Superior temporal gyrus (tissue), 1 donor: ENCODE data around the gene C1orf159.

ENCODE experiments used
- DNase-seq: peaks from one replicate; pipeline ENCODE4 v3.0.0-alpha.2; 2016; ENCODE audit errors: extremely low spot score

Gene C1orf159

DNA sequence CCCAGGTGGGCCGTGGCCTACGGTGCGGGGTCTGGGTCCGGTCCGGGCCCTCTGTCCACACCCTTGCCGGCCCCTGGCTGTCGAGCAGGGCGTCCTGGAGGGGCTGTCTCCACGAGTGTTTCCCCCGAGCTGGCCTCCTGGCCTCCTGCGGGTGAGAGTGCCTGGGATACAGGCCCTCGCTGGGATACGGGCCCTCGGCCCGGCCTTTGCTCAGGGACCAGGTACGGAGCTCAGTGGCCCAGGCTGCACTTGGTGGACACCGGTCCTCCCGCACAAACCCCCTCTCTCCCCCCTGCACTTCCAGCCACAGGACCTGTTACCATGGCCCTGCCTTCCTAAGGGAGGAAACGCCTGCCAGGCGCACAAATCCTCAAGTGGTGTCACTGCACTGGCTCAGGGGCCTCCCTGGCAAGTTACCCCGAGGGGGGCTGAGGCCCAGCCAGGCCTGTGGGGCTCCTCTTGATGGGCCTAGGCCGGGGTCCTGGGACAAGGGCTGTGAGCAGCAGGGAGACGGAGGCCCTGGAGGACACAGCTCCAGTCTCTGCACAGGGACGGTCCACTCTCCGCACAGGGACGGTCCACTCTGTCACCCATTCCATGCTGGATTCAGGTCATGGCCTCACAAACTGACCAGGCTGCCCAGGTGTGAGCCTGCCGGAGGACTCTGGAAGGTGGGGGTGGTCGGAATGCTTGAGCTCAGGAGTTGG is 23.6 kb downstream of the C1orf159 start:
- no peak for DNase-seq

DNA sequence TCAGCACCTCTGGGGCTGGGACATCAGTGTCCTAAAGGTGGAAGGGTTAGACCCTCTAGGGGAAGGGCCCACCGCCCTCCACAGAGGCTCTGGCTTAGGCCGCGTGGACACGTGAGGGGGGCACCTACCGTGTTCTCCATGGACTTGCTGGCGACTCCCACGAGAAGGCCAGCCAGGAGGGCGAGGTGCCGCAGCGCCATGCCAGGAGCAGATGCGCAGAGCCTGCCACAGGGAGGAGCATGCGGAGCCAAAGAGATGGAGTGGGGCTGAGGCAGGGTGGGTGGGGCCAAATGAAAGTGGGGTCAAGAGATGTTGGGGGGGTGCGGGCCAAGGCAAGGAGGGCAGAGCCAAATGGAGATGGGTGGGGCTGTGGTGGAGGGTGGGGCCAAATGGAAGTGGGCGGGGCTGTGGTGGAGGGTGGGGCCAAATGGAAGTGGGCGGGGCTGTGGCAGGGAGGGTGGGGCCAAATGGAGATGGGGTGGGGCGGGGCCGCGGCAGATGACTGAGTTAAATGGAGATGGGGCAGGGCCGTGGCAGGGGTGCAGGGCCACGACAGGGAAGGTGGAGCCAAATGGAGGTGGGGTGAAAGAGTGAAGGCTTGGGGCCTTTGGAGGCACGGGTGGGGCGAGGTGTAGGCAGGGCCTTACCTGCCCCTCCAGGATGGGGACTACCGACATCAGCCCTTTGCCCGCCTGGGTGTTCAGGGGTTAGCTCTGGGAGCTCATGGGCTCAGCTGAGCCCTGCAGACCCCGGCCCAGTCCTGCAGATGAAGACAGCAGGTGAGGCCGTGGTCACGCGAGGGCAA is 24.3 kb downstream of the C1orf159 start:
- DNase-seq: no peak

DNA sequence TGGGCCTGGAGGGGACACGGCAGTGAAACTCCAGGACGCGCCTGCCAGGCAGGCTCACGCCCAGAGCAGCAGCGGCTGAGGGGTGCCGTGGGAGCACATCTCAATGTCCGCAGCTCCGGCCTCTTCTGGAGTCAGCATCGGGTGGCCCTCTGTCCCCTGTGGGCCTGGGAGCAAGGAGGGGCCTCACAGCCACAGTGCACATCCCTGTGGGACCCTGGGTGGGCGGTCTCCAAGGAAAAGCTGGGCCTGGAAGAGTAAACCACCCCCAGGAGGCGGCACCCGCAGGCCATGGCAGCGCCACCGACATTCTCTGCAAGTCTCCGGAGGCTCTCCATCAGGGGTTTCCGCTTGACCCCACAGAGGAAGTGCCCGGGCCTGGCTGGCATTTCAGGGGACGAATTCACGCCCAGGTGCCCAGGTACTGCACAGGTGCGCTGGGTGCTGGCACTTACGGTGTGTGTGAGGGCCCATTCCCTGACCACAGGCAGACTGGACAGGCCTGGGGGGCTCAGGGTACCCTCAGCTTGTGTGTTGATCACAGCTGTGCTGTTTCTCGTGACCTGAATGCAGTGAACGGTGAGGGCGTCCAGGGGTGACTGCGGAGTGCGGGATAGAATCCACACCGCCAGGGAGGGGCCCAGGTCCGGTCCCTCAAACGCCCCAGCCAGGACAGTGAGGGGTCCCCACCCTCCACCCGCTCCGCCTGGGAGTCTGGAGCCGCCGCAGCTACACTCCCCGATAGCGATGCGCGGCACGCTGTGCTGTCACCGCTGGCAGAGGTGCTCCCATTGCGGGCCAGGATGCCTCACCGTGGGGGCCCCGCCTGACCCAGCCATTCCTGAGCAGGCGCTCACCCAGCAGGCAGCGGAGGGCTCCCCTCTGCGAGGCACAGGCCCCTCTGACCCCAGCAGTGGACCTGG is 25.2 kb downstream of the C1orf159 start:
- DNase-seq: no peak

DNA sequence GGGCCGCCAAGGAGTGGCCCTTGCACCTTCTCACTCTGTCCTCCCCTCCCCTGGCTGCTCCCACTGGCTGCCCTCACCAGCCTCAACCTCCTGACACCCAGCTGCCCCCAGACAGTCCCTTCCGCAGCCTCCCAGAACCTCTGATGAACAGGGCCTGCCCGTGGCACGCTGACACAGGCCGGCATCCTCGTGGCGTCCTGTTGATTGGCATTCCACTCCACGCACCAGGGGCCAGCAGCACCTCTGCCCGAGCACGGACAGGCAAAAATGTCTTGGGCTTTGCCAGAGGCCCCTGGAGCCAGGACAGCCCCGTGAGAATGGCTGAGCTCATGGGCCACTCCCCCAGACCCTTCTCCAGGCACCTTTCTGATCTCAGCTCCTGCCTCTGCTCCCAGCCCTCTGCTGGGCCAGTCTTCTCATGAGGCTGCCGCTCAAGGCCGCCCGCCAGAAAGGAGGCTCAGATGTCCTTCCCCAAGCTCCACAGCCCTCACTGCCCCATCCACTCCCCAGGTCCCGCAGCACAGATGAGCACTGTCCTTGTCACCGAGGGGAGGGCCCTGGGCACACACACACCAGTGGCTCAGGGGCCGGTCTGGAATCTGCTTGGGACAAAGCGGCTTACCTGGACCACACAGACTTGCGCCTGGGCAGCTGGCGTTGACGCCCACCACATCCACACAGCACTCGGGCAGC is 26.0 kb downstream of the C1orf159 start:
- no peak for DNase-seq

DNA sequence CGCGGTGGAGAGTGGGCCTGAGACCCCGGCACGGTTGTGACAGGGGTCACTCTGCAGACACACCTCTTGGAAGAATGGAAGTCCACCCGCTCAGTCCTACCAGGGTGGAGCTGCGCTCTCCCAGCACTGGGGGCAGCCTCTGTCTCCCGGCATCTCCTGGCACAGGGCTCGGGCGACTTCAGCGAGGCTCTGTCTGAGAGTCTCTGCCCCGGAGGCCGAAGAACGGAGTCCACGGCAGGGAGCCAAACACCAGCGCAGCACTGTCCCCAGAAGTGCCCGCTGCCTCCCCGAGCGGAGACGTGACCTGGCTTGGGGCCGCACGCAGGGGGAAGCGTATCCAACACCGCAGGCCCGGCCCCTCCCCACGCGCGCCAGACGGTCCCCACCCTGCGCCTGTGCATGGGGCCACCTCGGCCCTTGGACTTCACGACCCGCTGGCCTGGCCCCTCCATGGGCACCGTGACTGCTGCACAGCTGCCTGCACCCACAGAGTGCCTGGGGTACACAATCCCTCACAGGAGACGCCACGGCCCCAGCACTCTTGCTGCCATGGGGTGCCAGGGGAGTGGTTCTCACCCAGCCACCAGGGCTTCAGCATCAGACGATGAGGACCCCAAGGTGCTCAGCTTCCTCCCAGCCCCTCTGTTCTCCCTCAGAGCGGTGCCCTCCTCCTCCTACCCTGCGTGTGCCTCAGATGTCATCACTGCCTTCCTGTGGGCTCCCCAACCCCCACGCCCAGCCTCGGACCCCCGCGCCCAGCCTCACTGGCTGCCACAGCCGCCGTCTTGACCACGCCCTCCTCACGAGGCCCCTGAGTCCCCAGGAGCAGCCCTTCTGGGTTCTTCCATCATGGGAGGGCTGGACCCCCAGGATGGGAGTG is 26.8 kb downstream of the C1orf159 start:
- no peak for DNase-seq

DNA sequence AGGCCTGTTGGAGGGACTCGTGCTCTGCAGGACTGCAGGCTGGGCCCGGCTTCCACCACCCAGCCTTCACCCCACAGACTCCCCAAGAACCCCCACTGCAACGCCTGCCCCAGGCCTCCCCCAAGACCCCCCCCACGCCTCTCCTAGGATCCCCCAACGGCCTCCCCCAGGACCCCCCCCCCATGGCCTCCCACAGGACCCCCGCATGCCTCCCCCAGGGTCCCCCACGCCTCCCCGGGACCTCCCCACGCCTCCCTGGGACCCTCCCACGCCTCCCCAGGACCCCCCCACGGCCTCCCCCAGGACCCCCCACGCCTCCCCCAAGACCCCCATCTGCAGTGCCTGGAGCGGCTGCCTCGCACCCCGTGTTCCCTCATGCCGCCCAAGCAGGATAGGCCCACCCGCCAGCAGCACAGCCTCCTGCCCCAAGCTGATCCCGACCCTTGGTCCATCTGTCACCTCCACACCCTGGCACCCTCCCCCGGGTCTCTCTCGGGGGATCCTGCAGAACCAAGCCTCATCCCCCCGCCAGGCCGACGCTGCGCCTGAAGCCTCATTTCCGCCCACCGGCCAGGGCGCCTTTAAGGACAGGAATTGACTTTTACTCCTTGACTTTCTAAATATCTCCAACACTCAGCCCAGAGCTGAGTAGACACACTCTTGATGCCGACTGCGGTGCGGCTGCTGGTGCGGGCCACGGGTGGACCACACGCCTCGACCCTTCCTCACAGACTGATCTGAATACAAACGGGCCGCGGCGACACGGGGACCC is 27.7 kb downstream of the C1orf159 start:
- no peak for DNase-seq

DNA sequence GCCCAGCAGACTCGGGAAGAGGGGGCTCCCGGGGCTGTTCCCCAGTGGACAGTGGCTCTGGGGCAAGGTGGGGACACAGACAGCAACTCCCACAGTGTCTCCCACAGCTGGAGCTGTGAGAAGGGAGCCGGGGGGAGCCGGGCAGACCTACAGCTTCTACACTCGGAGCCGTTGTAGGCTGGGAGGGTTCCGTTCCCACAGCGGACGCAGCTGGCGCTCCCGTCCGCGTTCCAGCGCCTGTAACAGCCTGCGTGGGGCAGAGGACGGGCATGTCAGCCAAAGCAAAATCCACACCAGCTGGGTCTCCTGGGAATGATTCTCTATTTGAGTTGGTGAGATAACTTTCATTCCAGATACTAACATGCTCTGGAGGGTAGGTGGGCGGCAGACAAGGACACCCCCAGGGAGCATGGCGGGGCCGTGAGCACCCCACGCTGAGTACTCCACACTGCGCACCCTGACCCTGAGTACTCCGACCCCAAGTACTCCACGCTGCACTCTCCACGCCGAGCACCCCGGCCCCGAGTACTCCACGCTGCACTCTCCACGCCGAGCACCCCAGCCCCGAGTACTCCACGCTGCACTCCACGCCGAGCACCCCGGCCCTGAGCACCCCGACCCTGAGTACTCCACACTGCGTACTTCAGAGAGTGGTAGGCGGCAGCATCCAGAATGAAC is 28.4 kb downstream of the C1orf159 start:
- no peak for DNase-seq

DNA sequence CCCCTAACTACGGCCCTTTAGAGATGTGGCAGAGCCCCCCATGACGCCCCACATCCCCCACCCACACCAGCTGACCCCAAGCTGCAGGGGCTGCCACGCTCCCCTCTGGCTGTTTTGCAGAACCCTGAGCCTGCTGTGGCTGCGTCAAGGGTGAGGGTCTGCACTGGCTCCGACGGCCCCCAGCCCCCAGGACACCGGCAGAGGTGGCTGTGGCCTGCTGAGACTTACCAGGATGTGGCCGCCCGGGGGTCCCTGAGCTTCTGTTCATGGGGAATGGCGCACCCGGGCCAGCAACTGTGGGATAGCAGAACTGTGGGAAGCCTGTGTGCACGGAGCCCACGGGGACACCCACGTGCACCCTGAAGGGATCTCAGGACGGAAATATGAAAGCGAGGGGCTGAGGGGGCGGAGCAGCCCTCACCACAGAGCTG is 29.0 kb downstream of the C1orf159 start:
- DNase-seq: no peak

DNA sequence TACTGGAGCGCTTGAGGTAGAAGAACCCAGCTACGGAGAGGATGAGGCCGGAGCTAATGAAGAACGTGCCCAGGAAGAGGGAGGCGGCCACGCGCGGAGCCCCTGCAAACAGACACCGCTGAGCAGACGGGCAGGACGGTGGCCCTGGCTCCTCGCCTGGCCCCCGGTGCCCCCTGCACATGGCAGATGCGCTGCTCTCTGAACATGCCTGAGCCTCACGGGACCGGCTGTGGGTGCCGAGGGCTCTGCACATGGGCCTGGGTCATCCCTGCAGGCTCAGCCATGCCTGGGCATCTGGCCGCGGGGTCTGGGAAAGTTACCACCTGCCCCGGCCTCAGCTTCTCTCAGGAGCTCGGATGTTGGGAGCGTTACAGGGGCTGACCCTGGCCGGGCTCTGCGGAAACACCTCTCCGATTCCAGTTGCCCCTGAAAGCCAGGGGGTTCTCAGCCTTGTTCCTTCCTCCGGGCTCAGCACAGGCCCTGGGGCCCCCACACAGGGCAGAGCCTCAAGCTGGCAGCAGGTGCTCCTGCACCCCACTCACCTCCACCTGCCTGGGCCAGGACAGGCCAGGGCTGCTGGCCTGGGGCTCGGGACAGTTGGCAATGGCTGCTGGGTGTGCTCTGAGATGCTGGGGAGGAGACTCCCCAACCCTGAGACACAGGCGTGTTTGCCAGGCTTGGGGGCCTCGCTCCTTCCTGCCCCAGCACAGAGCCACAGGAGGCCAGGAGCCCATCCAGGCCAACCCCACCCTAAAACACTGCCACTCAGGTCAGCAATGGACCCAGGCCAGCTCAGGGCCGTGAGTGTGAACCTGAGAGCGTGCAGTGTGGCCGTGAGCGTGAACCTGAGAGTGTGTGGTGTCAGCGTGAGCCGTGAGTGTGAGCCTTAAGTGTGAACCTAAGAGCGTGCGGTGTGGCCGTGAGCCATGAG is 29.7 kb downstream of the C1orf159 start:
- no peak for DNase-seq

DNA sequence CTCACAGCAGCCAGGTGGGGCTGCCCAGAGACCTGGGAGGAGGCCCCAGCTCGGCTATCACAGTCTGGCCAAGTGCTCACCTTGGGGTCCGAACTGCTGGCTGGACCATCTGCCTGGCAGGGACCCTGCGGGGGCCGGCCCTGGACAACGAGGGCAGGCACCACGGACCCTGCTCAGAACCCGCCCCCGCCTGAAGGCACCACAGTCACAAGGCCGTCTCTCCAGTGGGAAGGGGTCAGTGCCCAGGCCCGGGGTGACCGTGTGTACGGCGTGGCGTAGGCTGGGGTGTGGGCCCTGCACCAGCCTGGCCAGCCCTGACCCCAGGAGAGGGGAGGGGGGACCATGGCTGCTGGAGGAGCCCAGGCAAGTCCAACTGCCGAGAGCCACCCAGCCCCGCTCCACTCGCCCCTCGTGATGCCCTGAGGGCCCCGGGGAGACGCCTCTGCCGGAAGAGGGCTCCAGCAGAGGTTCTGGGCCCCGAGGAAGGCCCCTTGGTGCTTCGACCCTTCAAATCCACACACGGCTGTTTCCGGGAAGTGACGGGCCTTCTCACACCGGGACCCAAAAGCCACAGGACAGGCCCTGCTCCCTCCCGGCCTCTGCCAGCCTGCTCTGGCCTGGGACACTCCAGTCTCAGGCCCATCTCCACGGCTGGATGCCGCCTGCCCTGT is 30.6 kb downstream of the C1orf159 start:
- DNase-seq: no peak

DNA sequence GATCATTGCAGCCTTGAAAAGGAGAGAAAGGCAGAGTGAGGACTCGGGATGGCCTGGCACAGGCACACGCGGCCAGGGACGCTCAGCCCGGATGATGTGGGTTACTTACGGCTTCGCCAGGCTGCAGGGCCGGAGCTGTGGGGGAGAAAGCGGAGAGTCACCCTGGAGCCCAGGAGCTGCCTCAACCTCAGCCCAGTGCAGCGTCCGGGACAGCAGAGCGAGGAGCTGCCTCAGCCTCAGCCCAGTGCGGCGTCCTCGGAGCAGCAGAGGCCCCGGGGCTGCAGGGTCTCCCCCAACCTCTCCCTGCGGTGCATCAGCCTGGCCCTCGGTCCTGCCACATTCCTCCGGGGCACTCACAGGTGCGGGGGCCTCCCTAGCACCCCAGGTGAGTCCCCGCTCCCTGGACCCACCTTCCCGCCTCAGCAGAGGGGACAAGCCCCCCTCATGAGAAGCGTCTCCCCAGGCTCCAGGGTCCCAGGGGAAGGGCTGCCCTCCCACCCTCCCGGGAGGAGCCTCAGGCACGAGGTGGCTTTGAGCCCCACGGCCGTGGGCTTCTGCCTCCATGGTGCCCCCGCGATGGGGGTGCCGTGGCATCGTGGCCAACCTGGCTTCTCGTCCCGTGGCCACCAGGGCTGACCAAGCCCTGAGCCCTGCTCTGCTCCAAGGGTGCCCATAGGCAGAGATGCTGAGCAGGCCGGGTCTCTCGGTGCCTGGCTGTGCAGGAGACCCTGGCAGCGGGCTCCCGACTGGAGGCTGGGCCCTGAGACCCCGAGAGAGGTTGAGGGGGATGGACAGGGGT is 31.3 kb downstream of the C1orf159 start:
- DNase-seq: no peak

DNA sequence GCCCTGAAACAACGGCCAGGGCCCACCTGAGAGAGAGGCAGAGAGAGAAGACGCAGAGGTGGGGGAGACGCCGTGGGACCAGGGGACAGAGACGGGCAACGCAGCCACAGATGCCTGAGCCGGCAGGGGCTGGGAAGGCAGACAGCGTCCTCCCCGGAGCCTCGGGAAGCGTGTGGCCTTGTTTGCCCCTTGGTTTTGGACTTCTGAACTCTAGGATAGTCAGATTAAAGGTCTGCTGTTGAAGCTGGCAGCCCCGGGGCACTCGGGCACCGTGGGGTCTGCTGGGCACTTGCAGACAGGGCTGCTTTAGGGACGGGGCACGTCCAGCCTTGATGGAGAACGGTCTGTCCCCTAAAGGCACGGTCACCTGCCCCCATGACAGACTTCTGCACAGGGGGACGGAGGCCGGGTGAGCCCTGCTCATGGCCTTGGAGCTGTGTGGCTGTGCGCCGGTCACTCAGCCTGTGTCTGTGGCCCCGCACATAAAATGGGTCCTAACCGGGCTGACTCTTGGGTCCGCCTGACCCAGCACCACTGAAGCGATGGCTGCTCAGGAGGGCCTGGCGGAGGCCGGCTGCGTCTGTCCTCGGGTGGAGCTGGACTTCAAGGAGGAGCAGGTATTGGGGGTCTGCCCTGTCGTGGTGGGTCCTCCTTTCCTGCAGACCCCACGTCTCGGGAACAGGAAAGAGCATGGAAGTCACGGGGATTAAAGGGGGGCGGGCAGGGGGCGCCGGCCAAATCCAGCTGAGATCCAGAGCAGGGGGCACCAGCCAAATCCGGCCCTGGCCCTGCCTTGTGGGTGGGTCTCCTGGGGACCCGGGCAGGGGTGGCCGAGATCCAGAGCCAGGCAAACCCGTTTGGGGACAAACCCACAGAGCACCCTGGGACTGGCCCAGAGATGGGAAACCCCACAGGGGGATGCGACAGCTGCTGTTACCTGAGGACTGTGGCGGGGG is 32.2 kb downstream of the C1orf159 start:
- no peak for DNase-seq

DNA sequence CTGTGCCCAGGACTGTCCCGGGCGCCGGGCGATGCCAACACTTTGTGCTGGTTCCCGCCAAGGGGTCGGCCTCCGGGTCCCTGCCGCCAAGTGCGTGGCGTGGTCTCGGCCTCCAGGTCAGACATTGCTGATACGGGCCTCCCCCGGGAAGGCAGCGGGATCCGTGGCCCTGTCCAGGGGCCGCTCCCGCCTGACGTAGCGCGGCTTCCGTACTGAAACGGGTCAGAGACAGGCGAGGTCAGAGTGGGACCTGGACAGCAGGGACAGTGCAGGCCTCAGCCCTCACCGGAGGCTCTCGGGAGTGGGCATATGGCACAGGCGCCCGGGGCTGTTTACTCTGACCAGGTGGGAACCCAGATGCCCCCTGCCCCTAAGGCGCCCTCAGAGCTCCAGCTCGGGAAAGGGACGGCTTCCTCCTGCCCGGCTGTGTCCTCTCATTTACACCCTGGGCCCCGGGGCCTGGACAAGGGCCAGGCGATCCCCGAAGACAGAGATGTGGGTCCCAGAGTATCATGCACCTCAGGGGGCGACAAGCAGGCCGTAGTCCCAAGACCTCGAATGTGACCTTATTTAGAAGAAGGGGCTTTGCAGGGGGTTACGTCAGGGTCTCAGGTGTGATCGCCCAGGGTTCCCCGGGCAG is 33.0 kb downstream of the C1orf159 start:
- DNase-seq: no peak

DNA sequence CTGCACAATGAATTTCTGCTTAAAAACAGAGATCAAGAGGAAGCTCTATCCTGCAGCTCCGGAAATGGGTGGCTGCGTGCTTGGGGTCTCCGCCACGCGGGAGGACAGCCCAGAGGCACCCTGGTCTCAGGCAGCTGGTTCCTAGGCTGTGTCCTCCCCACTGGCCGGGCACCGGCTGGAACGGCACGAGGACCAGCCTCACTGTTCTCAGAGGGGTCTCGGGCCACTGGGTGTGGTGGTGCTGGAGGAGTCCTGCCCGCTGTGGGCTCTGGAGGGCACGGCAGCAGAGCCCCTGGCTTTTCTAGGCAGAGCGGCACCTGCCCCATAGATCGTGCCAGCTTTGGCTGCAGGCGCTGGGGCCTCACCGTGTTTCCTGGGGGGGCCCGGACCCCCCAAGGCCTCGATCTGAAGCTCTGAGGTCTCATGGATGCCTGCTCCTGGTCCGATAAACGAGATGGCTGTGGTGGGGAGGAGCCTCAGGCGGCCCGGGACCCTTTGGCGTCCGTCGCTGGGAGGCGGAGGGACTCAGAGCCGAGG is 33.6 kb downstream of the C1orf159 start:
- no peak for DNase-seq
